Type B pancreatic cell (in vitro differentiated cells): ENCODE measurements around the gene IFNA21. TPM values are rescaled to one million over a fixed set of nuclear protein-coding genes. Genes with fewer than 3 reads are reported as not detected.
A peak's percentile ranks its signal among the peaks of the same experiment; 100 is the strongest.

Experiments used
- DNase-seq: peaks from one replicate; pipeline ENCODE4 v3.0.0; 2021; ENCODE audit warnings: mixed read lengths; ENCODE audit not compliant: unreplicated experiment; ENCODE audit errors: extremely low spot score
- H3K27ac Mint-ChIP-seq: 2 replicates; pipeline ENCODE4 v1.8.0; 2021; ENCODE audit warnings: mild to moderate bottlenecking, mixed read lengths
- H3K27me3 Mint-ChIP-seq: 2 replicates; pipeline ENCODE4 v1.8.0; 2021; ENCODE audit warnings: mixed read lengths
- H3K36me3 Mint-ChIP-seq: 2 replicates; pipeline ENCODE4 v1.8.0; 2021; ENCODE audit warnings: mixed read lengths
- H3K4me1 Mint-ChIP-seq: one replicate; pipeline ENCODE4 v1.8.0; 2021; ENCODE audit warnings: mixed read lengths; ENCODE audit not compliant: unreplicated experiment
- H3K4me3 Mint-ChIP-seq: 2 replicates; pipeline ENCODE4 v1.8.0; 2021; ENCODE audit warnings: mild to moderate bottlenecking, mixed read lengths
- H3K9me3 Mint-ChIP-seq: 2 replicates; pipeline ENCODE4 v1.8.0; 2021; ENCODE audit warnings: mixed read lengths
- CTCF ChIP-seq: fragments of 200-600 bp; sonication (generic); conservative IDR thresholded peaks from 2 replicates; pipeline ENCODE4 v1.5.0; 2021; ENCODE audit warnings: antibody characterized with exemption, mild to moderate bottlenecking
- total RNA-seq: library from RNA; stranded (reverse); gene quantifications from 2 replicates; pipeline ENCODE4 v1.2.1, GENCODE V29; 2021; ENCODE audit warnings: low replicate concordance

IFNA21 gene
- total RNA-seq, 1 donor from 2014 or later: not detected

- no peak for DNase-seq
Measured at GRCh38 chr9:21171351-21171750, 4.9 kb upstream of the IFNA21 start.

DNA sequence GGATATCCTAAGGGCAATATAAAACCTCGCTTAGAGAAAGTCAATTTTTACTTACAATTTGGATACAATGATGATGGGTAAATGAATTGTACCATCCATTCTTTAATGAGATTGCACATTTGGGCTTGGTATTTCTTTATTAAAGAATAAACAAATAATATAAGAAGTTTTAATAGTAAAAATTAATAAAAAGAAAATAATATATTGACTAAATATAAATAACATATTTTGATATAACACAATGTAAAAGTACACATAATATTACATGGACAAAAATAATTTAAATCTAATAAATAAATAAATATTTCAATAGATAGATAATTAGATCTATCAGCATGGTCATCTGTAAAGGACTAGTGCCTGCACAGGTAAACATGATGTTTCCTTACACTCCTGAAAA lies 944 bp downstream of the IFNA21 start:
- Mint-ChIP-seq H3K4me1 (no peaks in the 10 kb centered on the region), H3K4me3 (no peak overlapping the region), H3K27me3 (no peaks in the 10 kb centered on the region), H3K27ac (no peak overlapping the region), H3K36me3 (no peaks in the 10 kb centered on the region), H3K9me3 (no peaks in the 10 kb centered on the region)
- TF ChIP-seq CTCF: no peak
- DNase-seq: no peak

More at GRCh38 chr9:21171351-21171750, 4.9 kb upstream of the IFNA21 start:
- Mint-ChIP-seq H3K9me3 (no peaks in the 10 kb centered on the region), H3K27me3 (no peaks in the 10 kb centered on the region), H3K36me3 (no peaks in the 10 kb centered on the region), H3K4me1 (no peaks in the 10 kb centered on the region), H3K4me3 (no peak overlapping the region), H3K27ac (no peak overlapping the region)
- no peak for TF ChIP-seq CTCF

- no peak for TF ChIP-seq CTCF
- Mint-ChIP-seq H3K4me1 (peaks cover 5% of the 10 kb centered on the region), H3K27me3 (no peaks in the 10 kb centered on the region), H3K9me3 (no peaks in the 10 kb centered on the region), H3K4me3 (peak overlapping the region; percentile 29), H3K36me3 (no peaks in the 10 kb centered on the region), H3K27ac (peak overlapping the region; percentile 31)
- DNase-seq: no peak
Measured at GRCh38 chr9:21160178-21160577, 6.3 kb downstream of the IFNA21 start.

GRCh38 chr9:21155501-21155900 lies 11.0 kb downstream of the IFNA21 start:
- Mint-ChIP-seq H3K9me3 (no peaks in the 10 kb centered on the region), H3K4me3 (no peak overlapping the region), H3K27me3 (no peaks in the 10 kb centered on the region), H3K27ac (no peak overlapping the region), H3K36me3 (no peaks in the 10 kb centered on the region), H3K4me1 (peaks cover 10% of the 10 kb centered on the region)
- no peak for DNase-seq
- TF ChIP-seq CTCF: no peak

- Mint-ChIP-seq H3K4me3 (no peak overlapping the region), H3K36me3 (no peaks in the 10 kb centered on the region), H3K9me3 (no peaks in the 10 kb centered on the region)
Measured at GRCh38 chr9:21154018-21154608, 12.3 kb downstream of the IFNA21 start.

More at GRCh38 chr9:21154018-21154608, 12.3 kb downstream of the IFNA21 start:
- peaks cover 6% of the 10 kb centered on the region for H3K4me1 Mint-ChIP-seq
- no peaks in the 10 kb centered on the region for H3K27me3 Mint-ChIP-seq
- TF ChIP-seq CTCF: peak; percentile 47
- no peak for DNase-seq
- no peak overlapping the region for H3K27ac Mint-ChIP-seq
